ENCODE measurements around the gene ADAMTSL3.

GRCh38 chr15:83922649-83923294, 268.8 kb downstream of the ADAMTSL3 start:
- TF ChIP-seq, protein P1, sequence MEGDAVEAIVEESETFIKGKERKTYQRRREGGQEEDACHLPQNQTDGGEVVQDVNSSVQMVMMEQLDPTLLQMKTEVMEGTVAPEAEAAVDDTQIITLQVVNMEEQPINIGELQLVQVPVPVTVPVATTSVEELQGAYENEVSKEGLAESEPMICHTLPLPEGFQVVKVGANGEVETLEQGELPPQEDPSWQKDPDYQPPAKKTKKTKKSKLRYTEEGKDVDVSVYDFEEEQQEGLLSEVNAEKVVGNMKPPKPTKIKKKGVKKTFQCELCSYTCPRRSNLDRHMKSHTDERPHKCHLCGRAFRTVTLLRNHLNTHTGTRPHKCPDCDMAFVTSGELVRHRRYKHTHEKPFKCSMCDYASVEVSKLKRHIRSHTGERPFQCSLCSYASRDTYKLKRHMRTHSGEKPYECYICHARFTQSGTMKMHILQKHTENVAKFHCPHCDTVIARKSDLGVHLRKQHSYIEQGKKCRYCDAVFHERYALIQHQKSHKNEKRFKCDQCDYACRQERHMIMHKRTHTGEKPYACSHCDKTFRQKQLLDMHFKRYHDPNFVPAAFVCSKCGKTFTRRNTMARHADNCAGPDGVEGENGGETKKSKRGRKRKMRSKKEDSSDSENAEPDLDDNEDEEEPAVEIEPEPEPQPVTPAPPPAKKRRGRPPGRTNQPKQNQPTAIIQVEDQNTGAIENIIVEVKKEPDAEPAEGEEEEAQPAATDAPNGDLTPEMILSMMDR (conservative IDR thresholded peaks at IDR 0.05; ENCODE audit: low read length), result no peak
- no peak for TF ChIP-seq EZH2phosphoT487 (IDR thresholded peaks at IDR 0.05; ENCODE audit: borderline replicate concordance)
